Hematopoietic multipotent progenitor cell treated with erythropoietin and hydrocortisone succinate and interleukin-3 and kit ligand, for 8 days (in vitro differentiated cells): ENCODE measurements around the gene FARP1.
A peak's percentile ranks its signal among the peaks of the same experiment; 100 is the strongest.
"Not testable (repeated sequence)": the region's sequence is repeated elsewhere in the genome, so short reads cannot be mapped to it uniquely, and the experiment has no call there.

ENCODE experiments used
- DNase-seq: peaks from one replicate; pipeline ENCODE4 v3.0.0-alpha.2; 2015

FARP1 gene

DNA sequence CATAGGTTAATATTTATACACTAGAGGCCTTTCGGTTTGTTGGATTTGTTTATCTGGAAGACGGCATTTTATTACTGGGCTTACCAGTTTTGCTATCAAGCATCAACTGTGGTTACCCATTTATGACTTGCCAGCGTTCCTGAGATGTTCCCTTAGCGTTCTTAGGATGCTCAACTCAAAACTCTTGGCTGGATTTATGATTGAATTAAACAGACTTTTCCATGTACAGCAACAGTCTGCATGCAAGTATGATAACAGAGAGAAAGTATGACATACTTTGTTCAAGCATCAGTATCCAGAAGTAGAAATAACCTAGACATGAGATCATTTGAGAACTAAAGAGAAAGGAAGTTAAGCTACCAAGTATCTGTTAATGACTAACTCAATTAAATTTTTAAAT lies 64.1 kb downstream of the FARP1 start:
- no peak for DNase-seq

GRCh38 chr13:98207416-98207815 lies 64.5 kb downstream of the FARP1 start:
- DNase-seq = no peak

- DNase-seq = no peak
Measured at GRCh38 chr13:98208606-98209005, 65.7 kb downstream of the FARP1 start.

- DNase-seq = no peak
Measured at GRCh38 chr13:98212763-98213162, 69.9 kb downstream of the FARP1 start.

GRCh38 chr13:98213354-98213753 lies 70.5 kb downstream of the FARP1 start:
- no peak for DNase-seq

DNA sequence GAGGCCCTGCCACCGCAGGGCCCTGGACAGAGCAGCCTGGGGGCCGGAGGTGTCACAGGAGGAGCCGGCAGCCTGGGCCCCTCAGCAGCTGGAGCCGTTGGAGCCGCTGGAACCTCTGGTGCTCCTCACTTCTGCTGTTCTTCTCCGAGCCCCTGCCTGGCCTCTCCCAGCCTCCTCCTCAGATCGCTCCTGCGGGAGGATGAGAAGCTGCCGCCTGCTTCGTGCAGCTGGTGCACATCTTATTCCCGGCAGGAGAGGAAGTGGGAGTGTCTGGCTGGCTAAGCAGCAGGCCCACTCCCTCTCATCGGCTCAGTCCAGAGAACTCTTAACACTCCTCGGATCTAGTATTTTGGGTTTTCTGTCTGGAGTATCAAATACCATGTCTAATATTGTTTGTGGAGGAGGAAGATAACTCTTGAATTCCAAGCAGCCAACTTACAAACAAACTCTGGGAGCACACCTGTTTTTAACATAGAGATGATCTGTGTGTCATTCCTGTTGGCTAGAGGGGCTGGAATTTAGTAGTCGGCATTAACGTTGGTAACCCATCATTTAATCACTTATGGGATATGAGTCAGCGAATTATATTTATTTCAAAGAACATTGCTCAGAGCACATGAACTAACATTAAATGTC lies 71.2 kb downstream of the FARP1 start:
- no peak for DNase-seq

- DNase-seq = no peak
Measured at GRCh38 chr13:98214707-98215106, 71.8 kb downstream of the FARP1 start.

- DNase-seq = no peak
Measured at GRCh38 chr13:98215508-98215907, 72.6 kb downstream of the FARP1 start.

DNA sequence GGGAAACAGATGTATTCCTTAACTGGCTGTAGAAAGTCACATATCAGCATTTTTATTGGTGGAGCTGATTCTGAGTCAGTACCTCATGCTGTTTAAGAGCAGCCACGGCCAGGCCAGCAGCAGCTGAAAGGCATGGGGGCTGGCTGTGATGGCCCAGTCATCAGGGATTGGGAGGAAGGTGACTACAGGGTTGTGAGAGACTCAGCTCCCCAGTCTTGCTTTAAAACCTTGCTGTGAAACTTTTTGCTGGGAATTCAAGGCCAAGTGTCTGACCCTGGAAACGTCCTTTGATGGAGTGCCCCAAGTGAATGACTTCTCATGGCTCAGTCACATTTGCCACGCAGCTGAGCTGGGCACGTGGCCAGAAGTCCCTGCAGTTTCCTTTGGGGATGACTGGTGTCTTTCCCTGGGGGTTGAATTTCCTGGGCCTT lies 73.3 kb downstream of the FARP1 start:
- DNase-seq = no peak

GRCh38 chr13:98216711-98217285 lies 73.9 kb downstream of the FARP1 start:
- no peak for DNase-seq

- DNase-seq = no peak
Measured at GRCh38 chr13:98217597-98217996, 74.7 kb downstream of the FARP1 start.

- DNase-seq = no peak
Measured at GRCh38 chr13:98219685-98220084, 76.8 kb downstream of the FARP1 start.

DNA sequence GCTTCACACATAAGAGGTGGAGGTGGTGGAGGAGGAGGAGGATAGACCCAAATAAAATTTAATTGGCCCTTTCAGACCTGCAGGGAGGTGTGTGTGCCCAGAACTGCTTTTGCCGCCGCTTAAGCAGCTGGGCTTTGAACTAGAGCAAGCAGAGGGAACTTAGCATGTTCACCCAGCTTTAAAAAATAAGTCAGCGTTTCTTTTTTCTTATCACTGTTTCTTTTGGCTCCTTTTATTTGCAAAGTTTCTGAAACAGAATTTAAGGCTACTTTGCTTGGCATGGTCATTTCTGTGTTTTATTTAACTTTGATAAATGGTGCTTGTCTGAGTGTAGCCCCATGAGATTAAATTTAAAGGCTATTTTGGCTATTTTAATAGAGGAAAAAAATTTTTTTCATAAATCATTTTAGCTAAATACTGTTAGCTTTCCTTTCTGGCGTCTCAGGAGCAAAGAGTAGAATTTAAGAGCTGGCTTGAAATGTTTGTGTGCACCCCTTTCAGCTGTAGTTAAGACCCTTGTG lies 77.4 kb downstream of the FARP1 start:
- no peak for DNase-seq

DNA sequence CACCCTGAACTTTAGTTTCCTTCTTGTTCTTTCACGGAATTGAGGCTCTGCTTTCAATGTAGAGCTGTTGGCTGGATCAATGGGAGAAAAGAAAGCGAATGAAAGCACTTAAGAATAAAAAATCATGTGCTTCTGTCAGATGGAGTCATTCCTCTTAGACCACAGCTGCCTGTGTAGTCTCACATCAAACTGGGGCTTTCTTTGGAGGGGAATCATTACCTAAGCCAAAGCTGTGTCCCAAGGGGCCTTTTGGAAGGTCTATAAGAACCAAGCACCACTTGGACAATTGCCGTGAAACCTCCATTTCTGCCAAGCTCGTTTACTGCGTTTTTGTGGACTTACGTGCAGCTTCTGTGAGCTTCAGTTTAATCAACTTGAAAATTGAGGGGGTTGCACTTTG lies 78.3 kb downstream of the FARP1 start:
- no peak for DNase-seq

DNA sequence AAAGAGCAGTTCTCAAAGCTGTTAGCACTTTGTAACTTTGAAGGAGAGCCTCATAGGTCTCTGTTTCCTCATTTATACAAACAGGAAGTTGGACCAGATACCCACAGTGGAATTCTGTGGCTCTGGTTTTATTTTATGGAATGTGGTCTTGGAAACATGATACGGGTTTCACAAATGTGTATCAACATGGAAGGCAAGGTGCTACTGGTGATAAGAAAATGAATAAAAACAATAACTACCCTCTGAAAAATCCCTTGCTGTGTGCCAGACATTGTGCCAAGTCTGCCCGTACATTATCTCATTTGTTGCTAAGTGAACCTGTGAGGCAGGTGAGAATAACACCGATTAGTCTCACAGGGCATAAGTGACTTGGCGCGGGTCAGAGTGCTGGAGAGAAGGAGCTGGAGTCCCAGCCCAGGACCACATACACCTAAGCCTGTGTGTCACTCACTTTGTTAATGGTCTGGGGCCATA lies 79.2 kb downstream of the FARP1 start:
- DNase-seq = no peak

- DNase-seq = peak; percentile 90
Measured at GRCh38 chr13:98222816-98223215, 79.9 kb downstream of the FARP1 start.

DNA sequence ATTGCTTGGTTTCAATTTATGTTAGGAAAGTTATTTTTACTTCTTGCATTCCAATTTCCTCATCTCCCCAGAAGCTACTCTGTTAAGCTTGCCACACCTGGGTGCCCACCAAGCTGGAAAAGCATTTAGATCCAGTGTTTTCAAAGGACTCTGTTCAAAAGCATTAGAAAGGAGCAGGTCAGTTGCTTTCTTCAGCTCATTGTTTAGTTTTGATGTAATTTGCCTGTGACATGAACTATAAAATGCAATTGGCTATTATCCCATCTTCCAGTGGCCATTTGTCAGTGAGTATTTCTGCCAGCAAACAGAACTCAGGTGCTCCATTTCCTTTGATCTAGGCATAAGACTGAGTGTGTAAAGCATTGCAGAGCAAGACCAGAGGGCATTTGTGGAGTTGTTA lies 80.8 kb downstream of the FARP1 start:
- DNase-seq = no peak

DNA sequence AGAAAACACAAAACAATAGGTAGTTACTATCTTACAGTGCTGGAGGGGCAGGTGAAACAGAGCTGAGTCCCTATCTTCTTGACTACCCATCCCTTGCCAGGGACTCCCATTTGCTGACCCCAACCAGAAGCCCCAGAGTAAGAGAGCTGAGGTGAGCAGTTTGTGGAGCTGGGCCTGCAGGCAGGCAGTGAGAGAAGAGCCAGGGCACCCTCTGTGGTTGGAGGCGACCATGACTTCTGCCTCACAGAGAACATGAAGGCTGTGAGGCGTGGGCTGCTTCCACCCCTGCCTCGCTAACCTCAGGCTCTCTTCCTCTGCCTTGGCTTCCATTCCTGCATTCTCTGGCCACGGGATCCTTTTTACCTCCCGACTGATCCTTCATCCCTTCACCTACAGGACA lies 81.7 kb downstream of the FARP1 start:
- DNase-seq = no peak

GRCh38 chr13:98225036-98225940 lies 82.4 kb downstream of the FARP1 start:
- no peak for DNase-seq

DNA sequence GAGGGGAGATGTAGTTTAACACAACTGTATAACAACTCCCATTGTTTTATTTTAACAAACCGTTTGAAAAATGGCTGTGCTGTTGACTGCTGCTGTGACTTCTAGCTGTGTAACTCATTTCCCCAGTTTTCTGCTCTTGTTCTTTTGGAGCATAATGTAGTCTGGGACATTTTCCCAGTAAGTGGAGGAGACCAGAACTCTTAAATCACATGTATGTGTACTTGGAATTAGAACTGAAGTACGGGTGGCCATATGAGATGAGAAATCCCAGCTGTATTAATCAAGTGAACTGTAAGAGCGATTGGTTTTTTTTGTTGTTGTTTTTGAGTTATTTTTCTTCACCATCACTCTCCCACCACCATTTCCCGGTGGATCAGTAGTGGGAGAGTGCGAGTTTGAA lies 83.6 kb downstream of the FARP1 start:
- no peak for DNase-seq

DNA sequence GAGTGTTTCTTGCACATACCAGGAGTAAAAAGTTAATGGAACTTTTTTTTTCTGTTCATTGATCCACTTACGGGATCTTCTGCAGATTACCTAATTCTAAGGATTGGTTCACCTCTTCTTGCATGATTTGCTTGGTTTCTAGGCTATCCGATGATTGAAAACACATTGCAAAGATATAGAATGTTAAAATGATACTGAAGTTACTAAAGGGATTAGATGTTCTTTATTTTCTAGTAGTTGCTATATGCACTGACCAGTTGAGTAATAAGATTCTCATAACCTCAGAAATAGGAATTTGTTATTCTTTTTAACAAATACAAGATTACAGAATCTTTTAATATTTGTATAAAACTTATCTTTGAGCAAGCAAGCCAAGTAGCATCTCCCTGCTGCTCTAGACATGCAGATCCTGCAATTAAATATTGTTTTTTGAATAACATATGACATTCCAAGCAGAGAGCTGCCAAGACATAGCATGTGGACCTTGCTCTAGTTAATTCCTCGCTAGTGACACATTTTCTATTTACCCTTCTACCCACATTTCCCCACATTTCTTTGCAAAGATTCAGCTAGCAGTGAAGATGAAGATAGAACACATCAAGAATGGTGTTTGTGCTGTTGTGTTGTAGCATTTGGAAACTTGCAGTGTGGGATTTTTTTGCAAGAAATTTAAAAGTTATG lies 85.9 kb downstream of the FARP1 start:
- DNase-seq = no peak

GRCh38 chr13:98230762-98231161 lies 87.9 kb downstream of the FARP1 start:
- not testable (repeated sequence) for DNase-seq

DNA sequence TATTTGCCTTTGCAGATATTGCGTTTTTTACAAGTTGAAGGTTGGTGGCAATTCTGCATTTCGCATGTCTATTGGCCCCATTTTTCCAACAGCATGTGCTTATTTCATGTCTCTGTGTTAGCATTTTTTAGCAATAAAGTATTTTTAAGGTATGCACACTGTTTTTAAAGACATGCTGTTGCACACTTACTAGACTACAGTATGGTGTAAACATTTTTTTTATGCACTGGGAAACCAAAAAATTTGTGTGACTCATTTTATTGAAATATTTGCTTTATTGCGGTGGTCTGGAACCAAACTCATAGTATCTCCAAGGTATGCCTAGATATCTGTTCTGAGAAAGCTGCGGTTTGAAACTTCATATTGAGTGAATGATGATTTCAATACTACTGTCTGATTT lies 89.6 kb downstream of the FARP1 start:
- no peak for DNase-seq
